GM12872 (cell line): ENCODE data around the gene GRIFIN.

Experiments
- CTCF ChIP-seq: IDR thresholded peaks from 3 replicates; pipeline ENCODE4 v1.5.1; 2011; ENCODE audit warnings: low read depth, mild to moderate bottlenecking, low read length, moderate library complexity; ENCODE audit not compliant: insufficient read depth

GRIFIN gene

GRCh38 chr7:2452074-2452507, 24.1 kb downstream of the GRIFIN start:
- 0 out of 3 replicates have a peak, but pooled peaks have one; percentile 18 for TF ChIP-seq CTCF

- peak; percentile 88 for TF ChIP-seq CTCF
Measured at GRCh38 chr7:2451171-2452073, 24.8 kb downstream of the GRIFIN start.

GRCh38 chr7:2450198-2451107, 25.7 kb downstream of the GRIFIN start:
- TF ChIP-seq CTCF, result no peak

- no peak for TF ChIP-seq CTCF
Measured at GRCh38 chr7:2446676-2447075, 29.5 kb downstream of the GRIFIN start.

- no peak for TF ChIP-seq CTCF
Measured at GRCh38 chr7:2445898-2446555, 30.2 kb downstream of the GRIFIN start.

GRCh38 chr7:2445047-2445446, 31.2 kb downstream of the GRIFIN start:
- TF ChIP-seq CTCF, result no peak

- TF ChIP-seq CTCF, result no peak
Measured at GRCh38 chr7:2444476-2444875, 31.7 kb downstream of the GRIFIN start.
